NCI-H2107 (cell line): Measurements from ENCODE around the gene PTDSS2.

ENCODE experiments used
- DNase-seq: peaks from one replicate; lab custom pipeline; 2025; lab: John Stamatoyannopoulos, UW

Gene PTDSS2

DNA sequence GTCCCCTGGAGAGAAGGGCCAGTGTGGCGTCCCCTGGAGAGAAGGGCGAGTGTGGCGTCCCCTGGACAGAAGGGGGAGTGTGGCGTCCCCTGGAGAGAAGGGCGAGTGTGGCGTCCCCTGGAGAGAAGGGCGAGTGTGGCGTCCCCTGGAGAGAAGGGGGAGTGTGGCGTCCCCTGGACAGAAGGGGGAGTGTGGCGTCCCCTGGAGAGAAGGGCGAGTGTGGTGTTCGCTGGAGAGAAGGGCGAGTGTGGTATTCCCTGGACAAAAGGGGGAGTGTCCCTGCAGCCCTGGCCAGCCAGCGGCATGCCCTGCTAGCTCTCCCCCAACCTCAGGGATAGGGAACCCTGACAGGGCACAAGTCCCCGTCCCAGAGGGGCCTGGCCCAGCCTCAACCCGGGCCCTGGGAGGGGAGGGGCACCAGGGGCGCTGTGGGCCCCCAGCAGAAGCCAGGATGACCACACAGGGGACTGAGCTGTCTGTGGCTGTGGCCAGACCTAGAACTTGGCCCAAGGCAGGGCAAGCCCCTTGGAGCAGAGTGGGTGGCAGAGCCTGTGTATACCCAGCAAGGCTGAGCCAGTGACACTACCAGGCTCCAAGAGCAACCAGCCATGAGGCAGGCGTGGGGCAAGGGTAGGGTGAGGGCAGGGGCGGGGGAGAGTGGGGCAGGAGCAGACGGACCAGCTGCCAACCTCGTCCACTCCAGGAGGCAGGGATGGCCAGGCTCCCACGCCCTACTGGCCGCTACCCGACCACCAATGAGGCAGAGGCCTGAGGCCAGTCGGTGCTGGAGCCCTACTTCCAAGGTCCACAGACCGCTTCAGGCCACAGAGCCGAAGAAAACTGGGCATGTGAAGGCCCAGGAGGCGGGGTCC, 81.1 kb downstream of the PTDSS2 start:
- DNase-seq = no peak

DNA sequence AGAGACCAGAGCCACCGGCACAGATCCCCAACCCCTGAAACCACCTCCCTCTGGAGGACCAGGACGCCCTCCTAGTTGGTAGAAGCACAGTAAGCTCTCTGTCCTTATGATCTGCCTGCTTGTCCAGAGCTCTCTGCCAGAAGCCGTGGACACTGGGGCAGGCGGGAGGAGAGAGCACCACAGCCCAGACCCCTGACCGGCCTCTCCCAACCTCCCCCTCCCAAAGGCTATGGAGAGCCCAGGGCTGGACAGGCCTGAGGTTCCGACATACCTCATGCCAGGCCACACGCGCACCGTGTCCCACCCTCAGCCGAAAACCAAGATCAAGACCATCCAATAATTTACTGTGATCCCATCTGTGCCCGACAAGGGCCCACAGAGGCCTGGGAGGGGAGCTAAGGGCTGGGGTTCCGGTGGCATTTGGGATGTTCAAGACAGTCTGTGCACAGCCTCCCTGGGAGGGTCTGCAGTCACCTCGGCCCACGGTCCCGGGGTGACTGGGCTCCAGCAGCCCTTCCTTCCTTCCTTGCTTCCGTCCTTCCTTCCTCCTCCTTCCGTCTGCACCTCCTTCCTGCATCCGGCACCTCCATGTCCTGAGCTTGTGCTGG, 81.9 kb downstream of the PTDSS2 start:
- DNase-seq = no peak

DNA sequence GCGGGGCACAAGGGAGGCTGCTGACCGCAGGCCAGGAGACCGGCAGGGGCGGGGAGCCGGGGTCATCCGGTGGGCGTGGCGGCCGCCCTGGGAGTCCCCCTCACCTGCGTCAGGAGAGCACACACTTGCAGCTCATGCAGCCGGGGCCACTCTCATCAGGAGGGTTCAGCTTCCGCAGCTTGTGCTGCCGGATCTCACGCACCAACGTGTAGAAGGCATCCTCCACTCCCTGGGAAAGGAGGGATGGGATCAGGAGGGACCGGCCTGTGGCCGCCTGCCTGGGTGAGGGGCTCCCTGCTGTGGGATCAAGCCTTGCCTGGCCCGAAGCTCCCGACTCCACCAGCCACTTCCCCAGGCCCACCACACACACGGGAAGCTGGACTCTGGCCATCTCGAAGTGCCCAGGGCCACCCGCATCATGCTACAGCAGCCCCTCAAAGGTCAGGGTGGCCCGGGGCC, 82.5 kb downstream of the PTDSS2 start:
- DNase-seq = no peak

DNA sequence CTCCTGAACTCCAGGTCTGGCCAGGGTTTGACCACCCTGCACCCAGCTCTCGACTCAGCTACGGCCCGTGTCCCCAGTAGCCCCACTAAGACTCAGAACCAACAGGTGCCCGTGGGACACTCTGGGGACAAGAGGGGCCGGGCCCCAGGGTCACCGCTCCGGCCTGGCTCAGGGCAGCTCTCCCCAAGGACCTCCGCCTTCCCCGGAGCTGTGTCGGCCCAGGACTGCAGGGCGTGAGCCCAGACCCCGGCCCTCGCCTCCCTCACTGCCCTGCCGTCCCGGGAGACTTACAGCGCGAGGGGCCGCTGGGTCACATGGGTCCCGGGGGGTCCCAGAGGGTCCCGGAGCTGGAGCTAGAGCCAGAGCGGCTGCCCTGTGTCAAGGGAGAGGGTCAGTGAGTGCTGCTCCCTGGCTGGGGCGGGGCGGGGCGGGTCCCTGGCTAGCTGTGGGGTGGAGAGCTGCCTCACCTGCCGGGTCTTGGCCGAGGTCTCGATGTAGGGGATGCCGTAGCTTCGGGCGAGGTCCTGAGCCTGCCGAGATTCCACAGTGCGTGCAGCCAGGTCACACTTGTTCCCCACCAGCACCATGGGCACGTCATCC, 83.0 kb downstream of the PTDSS2 start:
- no peak for DNase-seq

DNA sequence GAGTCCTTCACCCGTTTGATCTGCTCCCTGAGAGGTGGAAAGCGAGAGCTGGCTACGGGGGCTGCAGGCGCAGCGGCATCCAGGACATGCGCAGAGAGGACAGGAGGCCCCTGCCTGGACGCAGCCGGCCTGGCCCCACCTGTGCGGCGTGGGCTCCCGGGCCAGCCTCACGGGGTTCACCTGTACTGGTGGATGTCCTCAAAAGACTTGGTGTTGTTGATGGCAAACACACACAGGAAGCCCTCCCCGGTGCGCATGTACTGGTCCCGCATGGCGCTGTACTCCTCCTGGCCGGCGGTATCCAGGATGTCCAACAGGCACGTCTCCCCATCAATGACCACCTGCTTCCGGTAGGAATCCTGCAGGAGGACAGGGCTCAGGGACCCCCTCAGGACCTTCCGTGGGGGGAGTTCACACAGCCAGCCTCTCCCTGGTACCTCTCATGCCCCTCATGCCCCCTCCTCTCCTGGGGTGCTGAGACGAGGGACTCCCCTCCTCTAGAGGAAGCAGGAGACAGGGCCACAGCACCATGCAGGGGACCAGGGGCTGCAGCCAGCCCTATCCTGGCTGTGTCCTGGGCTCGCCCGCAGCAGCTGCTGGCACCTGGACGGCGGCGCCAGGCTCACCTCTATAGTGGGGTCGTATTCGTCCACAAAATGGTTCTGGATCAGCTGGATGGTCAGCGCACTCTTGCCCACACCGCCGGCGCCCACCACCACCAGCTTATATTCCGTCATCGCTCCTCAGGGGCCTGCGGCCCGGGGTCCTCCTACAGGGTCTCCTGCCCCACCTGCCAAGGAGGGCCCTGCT, 83.7 kb downstream of the PTDSS2 start:
- DNase-seq = no peak

DNA sequence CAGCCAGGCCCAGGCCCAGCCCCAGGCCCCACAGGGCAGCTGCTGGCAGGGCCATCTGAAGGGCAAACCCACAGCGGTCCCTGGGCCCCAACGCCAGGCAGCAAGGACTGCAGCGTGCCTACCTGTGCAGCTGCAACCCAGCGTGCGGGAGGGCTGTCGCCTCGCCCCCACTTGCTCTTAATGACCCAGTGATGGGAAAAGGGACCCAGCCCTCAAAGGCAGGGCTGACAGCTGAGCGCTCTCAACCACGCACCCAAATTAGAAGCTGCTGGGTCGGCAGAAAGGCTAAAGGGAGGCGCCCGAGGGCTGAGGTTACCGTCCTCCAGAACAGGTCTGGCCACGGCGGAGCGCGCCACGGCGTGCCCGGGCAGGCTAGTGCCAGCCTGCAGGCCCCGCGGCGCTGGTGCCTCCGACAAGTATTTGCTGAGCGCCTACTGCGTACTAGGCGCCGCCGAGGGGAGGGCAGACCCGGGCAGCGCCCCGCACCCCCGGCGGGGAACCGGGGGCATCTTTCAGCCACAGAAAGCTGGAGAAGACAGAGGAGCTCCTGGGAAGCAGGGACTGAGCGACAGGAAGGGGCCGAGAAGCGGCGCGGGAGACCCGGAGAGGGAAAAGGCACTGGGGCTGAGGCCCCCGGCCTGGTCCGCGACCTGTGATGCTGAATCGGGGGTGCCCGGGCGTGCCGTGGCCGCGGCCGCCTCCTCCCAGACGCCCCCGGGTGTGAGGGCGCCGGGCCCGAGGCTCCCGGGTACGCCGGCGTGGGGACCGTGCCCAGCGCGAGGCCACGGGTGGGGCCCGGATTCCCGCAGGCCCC, 84.5 kb downstream of the PTDSS2 start:
- DNase-seq = no peak

DNA sequence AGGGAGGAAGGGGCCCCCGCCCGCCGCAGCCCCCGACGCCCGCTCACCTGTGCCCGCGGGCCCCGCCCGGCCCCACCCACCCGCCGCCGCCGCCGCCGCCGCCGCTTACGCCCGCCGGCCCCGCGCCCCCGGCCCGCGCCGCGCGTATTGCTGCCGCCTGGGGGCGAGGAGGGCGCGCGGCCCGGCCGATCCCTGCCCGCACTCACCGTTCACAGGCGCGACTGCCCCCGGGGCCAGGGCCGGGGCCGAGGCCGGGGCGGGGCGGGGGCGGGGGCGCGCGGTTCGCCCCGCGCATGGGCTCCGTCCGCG, 85.1 kb downstream of the PTDSS2 start:
- no peak for DNase-seq

DNA sequence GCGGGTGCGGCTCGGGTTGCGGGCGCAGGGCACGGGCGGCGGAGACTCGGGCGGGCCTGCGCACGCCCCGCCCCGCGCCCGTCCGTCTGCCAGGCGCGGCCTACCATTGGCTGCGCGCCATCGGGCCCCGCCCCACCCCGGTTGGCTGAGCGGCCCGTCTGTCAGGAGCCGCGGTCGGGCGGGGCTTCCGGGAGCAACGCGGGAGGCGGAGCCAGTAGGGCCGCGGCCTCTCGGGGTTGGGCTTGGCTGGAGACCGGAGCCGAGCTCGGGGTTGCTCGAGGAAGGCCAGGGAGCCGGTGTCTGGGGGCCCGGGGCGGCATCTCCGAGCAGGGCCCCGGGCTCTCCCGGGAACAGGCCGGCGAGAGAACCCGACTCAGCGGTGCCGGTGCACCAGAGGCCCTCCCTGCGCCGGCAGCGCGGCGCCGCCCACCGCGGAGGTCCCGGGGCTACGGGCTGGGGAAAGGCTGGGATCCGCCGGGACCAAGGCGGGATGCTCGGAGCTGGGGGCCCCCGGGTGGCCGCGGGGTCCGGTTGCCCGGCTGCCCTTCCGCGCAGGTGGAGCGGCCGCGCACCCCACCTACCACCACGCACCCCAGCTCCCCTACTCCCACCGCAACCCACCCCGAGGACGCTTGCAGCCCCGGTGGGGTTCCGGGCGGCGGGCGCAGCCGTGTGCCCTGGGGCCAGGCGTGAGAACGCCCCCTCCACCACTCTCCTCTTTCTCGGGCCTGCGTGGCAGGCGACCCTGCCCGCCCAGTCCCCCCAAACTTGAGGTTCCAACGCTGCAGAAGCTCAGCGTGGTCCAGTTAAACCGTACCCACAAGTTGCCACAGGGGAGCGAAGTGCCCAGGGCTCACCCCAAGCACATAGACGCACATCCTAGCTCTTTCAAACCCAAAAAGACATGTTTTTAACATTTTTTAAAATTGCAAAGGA, 85.7 kb downstream of the PTDSS2 start, which contains the start of gene HRAS:
Gene HRAS, minus strand, starts transcription at position 58 of the 936 bp plus-strand sequence.
- peak; percentile 91 for DNase-seq

DNA sequence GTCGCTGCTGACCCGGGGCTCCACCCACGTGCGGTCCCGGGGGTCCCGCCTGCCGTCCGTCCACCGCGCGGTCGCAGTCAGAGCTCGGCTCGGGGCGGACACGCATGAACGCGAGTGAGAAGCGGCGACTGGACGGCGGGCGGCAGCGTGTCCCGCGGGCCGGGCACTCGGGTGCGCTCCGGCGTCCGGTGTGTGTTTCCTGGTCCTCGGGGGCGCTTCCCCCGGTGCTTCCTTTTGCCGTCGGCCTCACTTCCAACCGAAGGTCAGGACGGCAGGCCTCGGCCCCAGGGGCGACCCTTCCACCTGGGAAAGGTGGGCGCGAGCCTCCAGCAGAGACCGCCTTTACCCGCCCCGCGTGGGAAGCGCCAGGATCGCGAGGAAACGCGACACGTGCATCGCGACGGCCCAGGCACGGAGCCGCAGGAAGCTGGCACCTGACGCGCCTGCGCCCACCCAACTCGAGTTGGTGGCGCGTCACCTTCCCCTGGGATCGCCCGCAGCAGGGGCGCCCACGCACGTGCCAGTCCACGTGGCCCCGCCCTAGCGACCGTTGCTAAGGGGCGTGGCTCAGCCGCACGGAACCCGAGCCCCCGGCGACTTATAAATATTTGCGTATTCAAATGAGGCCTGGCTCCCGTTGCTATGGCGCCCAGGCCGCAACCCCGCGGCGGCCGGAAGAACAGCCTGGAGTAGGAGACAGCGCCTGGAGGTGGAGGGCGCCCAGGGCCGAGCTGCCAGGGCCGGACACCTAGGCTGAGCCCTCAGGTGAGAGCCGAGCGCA, 87.0 kb downstream of the PTDSS2 start, which contains the start of gene LRRC56:
Gene LRRC56, plus strand, starts transcription at position 687 of the 781 bp plus-strand sequence. CDS start 3,158 bp downstream, outside the sequence.
- peak; percentile 87 for DNase-seq

DNA sequence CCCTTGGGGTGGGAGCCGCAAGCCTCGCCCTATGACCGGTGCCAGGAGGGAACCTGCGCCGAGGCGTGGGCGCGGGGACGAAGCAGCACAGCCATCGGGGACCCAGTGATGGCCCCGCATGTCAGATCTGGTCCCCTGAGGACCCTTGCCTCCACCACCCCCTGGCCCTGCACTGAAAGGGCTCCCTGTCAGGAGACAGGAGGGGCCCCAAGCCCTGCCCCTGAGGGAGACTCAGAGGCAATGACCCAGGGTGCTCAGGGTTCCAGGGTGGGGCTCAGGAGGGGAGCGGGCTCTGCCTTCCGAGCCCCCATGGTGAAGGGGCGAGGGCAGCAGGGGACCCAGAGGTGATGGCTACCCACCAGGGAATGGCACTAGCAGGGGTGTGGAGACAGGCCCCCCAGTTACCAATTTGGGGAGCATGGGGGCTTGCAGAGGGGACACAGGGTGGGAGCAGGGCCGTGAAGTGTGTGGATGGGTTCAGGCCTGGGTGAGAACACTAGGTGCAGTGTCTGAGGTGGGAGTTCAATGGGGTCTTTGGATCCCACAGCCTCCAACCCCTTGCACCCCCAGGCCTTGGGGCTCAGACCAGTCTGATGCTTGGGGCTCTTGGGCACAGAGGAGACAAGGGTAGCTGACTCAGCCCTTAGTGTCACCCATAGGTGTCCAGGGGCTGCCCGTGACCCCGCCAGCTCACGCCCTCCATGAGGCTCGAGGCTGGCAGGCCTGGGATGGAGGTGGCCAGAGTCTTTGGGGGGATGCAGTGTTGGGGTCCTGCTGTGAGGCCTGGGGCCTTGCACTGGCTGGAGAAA, 87.7 kb downstream of the PTDSS2 start:
- no peak for DNase-seq

DNA sequence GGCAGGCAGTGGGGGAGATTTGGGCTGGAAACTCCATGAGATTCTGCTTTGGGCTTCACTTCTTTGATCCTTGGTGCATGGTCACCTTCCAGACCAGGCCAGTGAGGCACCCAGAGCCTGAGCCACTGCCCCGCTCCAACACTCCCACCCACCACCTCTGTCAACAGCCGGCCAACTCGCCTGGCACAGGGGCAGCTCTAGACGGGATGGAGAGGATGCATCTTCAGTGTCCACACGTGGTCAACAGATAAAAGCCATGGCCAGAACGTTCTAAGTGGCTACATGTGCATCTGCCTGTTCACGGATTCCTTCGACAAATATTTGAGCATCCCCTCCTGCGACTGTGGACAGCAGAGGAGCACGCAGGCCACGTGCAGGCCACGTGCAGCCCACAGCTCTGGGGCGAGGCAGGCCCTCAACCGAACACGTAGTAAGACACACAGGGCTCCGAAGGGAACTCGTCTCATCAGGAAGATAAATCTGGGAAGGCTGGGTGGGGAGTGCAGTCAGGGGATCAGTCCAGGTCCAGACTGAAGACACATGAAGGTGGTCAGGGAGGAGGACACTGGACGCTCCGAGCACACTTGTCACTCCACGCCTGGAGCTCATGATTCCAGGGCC, 88.5 kb downstream of the PTDSS2 start:
- DNase-seq = no peak

DNA sequence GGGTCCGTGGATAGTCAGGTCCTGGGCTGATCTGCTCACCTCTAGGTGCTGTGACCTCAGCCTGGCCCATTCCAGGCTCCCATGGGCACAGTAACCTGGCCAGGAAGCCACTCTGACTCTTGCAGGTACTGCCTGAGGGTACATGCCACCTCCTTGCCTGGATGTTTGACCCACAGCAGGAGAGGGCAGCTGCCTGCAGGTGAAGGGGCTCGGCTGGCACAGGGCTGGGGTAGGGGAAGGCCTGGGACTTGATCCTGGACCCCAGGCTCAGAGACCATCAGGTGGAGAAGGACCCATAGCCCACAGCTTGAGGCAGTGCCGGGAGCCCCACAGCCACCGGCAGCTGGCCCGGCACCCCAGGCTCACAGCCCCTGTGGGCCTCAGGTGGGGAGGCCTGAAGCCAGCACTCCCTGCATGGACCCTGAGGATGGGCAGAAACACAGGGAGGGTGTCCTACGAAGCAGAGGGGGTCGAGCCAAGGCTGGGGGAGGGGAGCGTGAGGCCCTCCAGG, 89.9 kb downstream of the PTDSS2 start:
- DNase-seq = no peak
